HEK293 (cell line): ENCODE results near the gene CCDC57.

Source experiments
- CTCF ChIP-seq: fragments of 450-650 bp; formaldehyde crosslinking; IDR thresholded peaks from 2 replicates; pipeline ENCODE4 v1.5.1; 2016; ENCODE audit warnings: missing biosample characterization, missing genetic modification characterization
- ZBTB17 ChIP-seq: fragments of 450-650 bp; formaldehyde crosslinking; IDR thresholded peaks from 2 replicates; pipeline ENCODE4 v1.5.1; 2016; ENCODE audit warnings: missing biosample characterization, missing genetic modification characterization
- ZBTB8A ChIP-seq: fragments of 450-650 bp; formaldehyde crosslinking; IDR thresholded peaks from 2 replicates; pipeline ENCODE4 v1.5.1; 2016; ENCODE audit warnings: missing biosample characterization, missing genetic modification characterization
- ZNF121 ChIP-seq: fragments of 450-650 bp; formaldehyde crosslinking; IDR thresholded peaks from 2 replicates; pipeline ENCODE4 v1.5.1; 2016; ENCODE audit warnings: missing biosample characterization, missing genetic modification characterization
- ZNF239 ChIP-seq: fragments of 450-650 bp; formaldehyde crosslinking; IDR thresholded peaks from 2 replicates; pipeline ENCODE4 v1.5.1; 2016; ENCODE audit warnings: missing biosample characterization, missing genetic modification characterization
- ZNF274 ChIP-seq, 2 experiments: fragments of 200-500 bp in 1 of 2; fragments of 450-650 bp in 1 of 2; sonication (Bioruptor generic) in 1 of 2; formaldehyde crosslinking in 1 of 2; IDR thresholded peaks; 2 replicates each; pipeline versions ENCODE4 v1.5.1 to v1.6.1; 2014 to 2016; ENCODE audit warnings: borderline replicate concordance in 1 of 2, inconsistent platforms in 1 of 2, low read length in 1 of 2, missing biosample characterization in 1 of 2, missing genetic modification characterization in 1 of 2
- ZNF335 ChIP-seq: fragments of 450-650 bp; formaldehyde crosslinking; conservative IDR thresholded peaks from 2 replicates; pipeline ENCODE4 v1.5.1; 2016; ENCODE audit warnings: missing biosample characterization, missing genetic modification characterization
- ZNF433 ChIP-seq: fragments of 450-650 bp; formaldehyde crosslinking; IDR thresholded peaks from 2 replicates; pipeline ENCODE4 v1.5.1; 2016; ENCODE audit warnings: missing biosample characterization, missing genetic modification characterization, low read depth
- ZNF639 ChIP-seq: fragments of 450-650 bp; formaldehyde crosslinking; IDR thresholded peaks from 2 replicates; pipeline ENCODE4 v1.5.1; 2016; ENCODE audit warnings: missing biosample characterization, missing genetic modification characterization
- ZNF660 ChIP-seq: fragments of 450-650 bp; IDR thresholded peaks from 2 replicates; pipeline ENCODE4 v1.5.1; 2018; ENCODE audit warnings: missing biosample characterization, mild to moderate bottlenecking, missing genetic modification characterization
- ZNF707 ChIP-seq: fragments of 450-650 bp; formaldehyde crosslinking; IDR thresholded peaks from 2 replicates; pipeline ENCODE4 v1.5.1; 2016; ENCODE audit warnings: missing biosample characterization, missing genetic modification characterization
- ZNF768 ChIP-seq: fragments of 450-650 bp; formaldehyde crosslinking; IDR thresholded peaks from 2 replicates; pipeline ENCODE4 v1.5.1; 2018; ENCODE audit warnings: missing biosample characterization, mild to moderate bottlenecking, missing genetic modification characterization
- TF ChIP-seq, protein P1 (sequence below): fragments of 450-650 bp; formaldehyde crosslinking; IDR thresholded peaks from 2 replicates; pipeline ENCODE4 v1.5.1; 2016; ENCODE audit warnings: missing biosample characterization, missing genetic modification characterization, borderline replicate concordance

- no peak for TF ChIP-seq ZNF660 (tag by site-specific recombination)
- TF ChIP-seq ZNF707 = no peak
- TF ChIP-seq ZBTB17 (tag by site-specific recombination) = no peak
- no peak for TF ChIP-seq CTCF (tag by site-specific recombination)
- TF ChIP-seq, protein P1, sequence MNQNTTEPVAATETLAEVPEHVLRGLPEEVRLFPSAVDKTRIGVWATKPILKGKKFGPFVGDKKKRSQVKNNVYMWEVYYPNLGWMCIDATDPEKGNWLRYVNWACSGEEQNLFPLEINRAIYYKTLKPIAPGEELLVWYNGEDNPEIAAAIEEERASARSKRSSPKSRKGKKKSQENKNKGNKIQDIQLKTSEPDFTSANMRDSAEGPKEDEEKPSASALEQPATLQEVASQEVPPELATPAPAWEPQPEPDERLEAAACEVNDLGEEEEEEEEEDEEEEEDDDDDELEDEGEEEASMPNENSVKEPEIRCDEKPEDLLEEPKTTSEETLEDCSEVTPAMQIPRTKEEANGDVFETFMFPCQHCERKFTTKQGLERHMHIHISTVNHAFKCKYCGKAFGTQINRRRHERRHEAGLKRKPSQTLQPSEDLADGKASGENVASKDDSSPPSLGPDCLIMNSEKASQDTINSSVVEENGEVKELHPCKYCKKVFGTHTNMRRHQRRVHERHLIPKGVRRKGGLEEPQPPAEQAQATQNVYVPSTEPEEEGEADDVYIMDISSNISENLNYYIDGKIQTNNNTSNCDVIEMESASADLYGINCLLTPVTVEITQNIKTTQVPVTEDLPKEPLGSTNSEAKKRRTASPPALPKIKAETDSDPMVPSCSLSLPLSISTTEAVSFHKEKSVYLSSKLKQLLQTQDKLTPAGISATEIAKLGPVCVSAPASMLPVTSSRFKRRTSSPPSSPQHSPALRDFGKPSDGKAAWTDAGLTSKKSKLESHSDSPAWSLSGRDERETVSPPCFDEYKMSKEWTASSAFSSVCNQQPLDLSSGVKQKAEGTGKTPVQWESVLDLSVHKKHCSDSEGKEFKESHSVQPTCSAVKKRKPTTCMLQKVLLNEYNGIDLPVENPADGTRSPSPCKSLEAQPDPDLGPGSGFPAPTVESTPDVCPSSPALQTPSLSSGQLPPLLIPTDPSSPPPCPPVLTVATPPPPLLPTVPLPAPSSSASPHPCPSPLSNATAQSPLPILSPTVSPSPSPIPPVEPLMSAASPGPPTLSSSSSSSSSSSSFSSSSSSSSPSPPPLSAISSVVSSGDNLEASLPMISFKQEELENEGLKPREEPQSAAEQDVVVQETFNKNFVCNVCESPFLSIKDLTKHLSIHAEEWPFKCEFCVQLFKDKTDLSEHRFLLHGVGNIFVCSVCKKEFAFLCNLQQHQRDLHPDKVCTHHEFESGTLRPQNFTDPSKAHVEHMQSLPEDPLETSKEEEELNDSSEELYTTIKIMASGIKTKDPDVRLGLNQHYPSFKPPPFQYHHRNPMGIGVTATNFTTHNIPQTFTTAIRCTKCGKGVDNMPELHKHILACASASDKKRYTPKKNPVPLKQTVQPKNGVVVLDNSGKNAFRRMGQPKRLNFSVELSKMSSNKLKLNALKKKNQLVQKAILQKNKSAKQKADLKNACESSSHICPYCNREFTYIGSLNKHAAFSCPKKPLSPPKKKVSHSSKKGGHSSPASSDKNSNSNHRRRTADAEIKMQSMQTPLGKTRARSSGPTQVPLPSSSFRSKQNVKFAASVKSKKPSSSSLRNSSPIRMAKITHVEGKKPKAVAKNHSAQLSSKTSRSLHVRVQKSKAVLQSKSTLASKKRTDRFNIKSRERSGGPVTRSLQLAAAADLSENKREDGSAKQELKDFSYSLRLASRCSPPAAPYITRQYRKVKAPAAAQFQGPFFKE = no peak
- TF ChIP-seq ZNF433 = no peak
- TF ChIP-seq ZBTB8A (tag by site-specific recombination) = no peak
- TF ChIP-seq ZNF121 = no peak
- no peak for TF ChIP-seq ZNF768 (tag by site-specific recombination)
- no peak for TF ChIP-seq ZNF639 (tag by site-specific recombination)
- no peak for TF ChIP-seq ZNF335 (tag by site-specific recombination)
- no peak for TF ChIP-seq ZNF274 (IDR thresholded peaks at IDR 0.05; ENCODE audit: low read length)
- TF ChIP-seq ZNF274 (tag by site-specific recombination; IDR thresholded peaks at IDR 0.05; ENCODE audit: borderline replicate concordance) = no peak
- TF ChIP-seq ZNF239 (tag by site-specific recombination) = no peak
Measured at GRCh38 chr17:82080789-82081464, 131.7 kb downstream of the CCDC57 start.
